Fibroblast of lung (primary cell): ENCODE data around the gene ZNF608. TPM values are rescaled to one million over a fixed set of nuclear protein-coding genes. Genes with fewer than 3 reads are reported as not detected.

Experiments used
- DNase-seq, 2 donors: peaks; one replicate each; pipeline versions ENCODE4 v3.0.0 to v3.0.0-alpha.2; 2010; ENCODE audit warnings: low read depth in 2 of 2
- H2AFZ ChIP-seq: 2 replicates; pipeline ENCODE4 v1.5.1; 2012; ENCODE audit warnings: low read length, control low read depth, inconsistent platforms
- H3K27ac ChIP-seq: 2 replicates; pipeline ENCODE4 v1.5.1; 2011; ENCODE audit warnings: low read length, control low read depth; ENCODE audit not compliant: insufficient read depth
- H3K27me3 ChIP-seq: 2 replicates; pipeline ENCODE4 v1.5.1; 2011; ENCODE audit warnings: mild to moderate bottlenecking, low read length; ENCODE audit not compliant: control insufficient read depth, insufficient read depth
- H3K36me3 ChIP-seq: 2 replicates; pipeline ENCODE4 v1.5.1; 2011; ENCODE audit warnings: low read length; ENCODE audit not compliant: control insufficient read depth, insufficient read depth
- H3K4me1 ChIP-seq: 2 replicates; pipeline ENCODE4 v1.5.1; 2011; ENCODE audit warnings: low read length; ENCODE audit not compliant: control insufficient read depth, insufficient read depth; ENCODE audit errors: extremely low read depth
- H3K4me2 ChIP-seq: 2 replicates; pipeline ENCODE4 v1.5.1; 2011; ENCODE audit warnings: low read length, control low read depth; ENCODE audit not compliant: insufficient read depth; ENCODE audit errors: extremely low read depth
- H3K4me3 ChIP-seq, 4 experiments: fragments of 200-600 bp in 1 of 4; sonication (generic) in 1 of 4; replicated peaks in 1 of 4; 2 replicates each; pipeline ENCODE4 v1.5.1; 2011 to 2016; ENCODE audit warnings: low read length in 4 of 4, low read depth in 3 of 4, mild to moderate bottlenecking in 3 of 4, control low read depth in 2 of 4, inconsistent platforms in 1 of 4, mixed read lengths in 1 of 4; ENCODE audit not compliant: insufficient read depth in 1 of 4; ENCODE audit errors: control extremely low read depth in 1 of 4
- H3K79me2 ChIP-seq: 2 replicates; pipeline ENCODE4 v1.5.1; 2012; ENCODE audit warnings: mild to moderate bottlenecking, low read length, inconsistent platforms; ENCODE audit not compliant: control insufficient read depth, insufficient read depth
- H3K9ac ChIP-seq: 2 replicates; pipeline ENCODE4 v1.5.1; 2011; ENCODE audit warnings: mild to moderate bottlenecking, low read length, control low read depth; ENCODE audit not compliant: insufficient read depth
- H3K9me3 ChIP-seq: 2 replicates; pipeline ENCODE4 v1.5.1; 2012; ENCODE audit warnings: low read depth, low read length; ENCODE audit not compliant: control insufficient read depth, insufficient read depth
- H4K20me1 ChIP-seq: 2 replicates; pipeline ENCODE4 v1.5.1; 2011; ENCODE audit warnings: low read length; ENCODE audit not compliant: control insufficient read depth, insufficient read depth; ENCODE audit errors: extremely low read depth
- EZH2 ChIP-seq: IDR thresholded peaks from 2 replicates; pipeline ENCODE4 v1.5.1; 2012; ENCODE audit warnings: low read length, control low read depth, mild to moderate bottlenecking; ENCODE audit errors: missing control alignments
- polyA plus RNA-seq, 2 donors: library from polyadenylated mRNA; depleted of rRNA in 1 of 2; stranded (reverse) in 1 of 2; unstranded in 1 of 2; fragments of >200 nt; gene quantifications; 2 replicates each; pipeline ENCODE4 v1.2.1, GENCODE V29; 2011 to 2012; ENCODE audit warnings: missing spikeins in 1 of 2
- total RNA-seq: library from RNA; depleted of rRNA; stranded (reverse); fragments of >200 nt; gene quantifications from 2 replicates; pipeline ENCODE4 v1.2.1, GENCODE V29; 2014
- TF ChIP-seq, protein P1 (sequence below), 2 donors: IDR thresholded peaks in 1 of 2; conservative IDR thresholded peaks in 1 of 2; 1 replicate in 1 of 2; 2 replicates in 1 of 2; pipeline ENCODE4 v1.5.1; 2011 to 2012; ENCODE audit warnings: low read length in 2 of 2, control low read depth in 1 of 2, inconsistent platforms in 1 of 2, low read depth in 1 of 2, mild to moderate bottlenecking in 1 of 2

The ZNF608 gene
- total and polyA plus RNA-seq, 2 donors (not counting 1 experiment from before 2014, with no cell fraction given) = 12.4 to 25.3 TPM

DNA sequence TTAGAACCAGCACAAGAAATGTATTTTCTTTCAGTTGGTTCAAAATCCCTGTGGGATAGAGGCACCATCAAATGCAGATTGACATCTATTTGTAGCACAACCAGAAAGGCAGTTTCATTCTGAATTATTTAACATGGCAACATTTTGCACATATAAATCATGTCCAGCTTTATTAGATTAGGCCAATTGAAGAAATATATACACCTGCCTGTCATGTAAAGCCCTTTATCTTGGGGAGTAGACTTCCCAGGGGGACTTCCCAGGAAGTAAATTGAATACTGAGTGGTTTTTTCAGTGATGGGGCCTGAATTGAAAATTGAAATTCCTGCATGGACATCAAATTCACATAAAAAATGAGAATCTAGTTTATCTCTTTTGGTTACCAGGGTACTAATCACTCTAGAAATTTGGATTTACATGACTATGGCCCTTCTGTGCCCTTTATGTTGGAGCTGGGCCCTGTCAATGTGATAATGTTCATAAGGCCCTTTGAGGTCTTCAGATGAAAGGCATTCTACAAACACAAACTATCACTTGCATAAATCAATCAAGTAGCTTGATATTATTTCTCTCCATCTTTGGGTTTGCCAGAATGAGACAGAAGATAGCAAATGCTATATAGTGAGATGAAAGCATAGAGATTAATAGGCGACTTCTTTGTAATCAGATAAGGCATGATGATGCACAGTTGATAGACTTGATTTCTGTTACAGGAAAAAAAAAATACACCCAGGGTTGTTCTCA lies 26.2 kb upstream of the ZNF608 start:
- Histone ChIP-seq H3K27ac (no peak overlapping the region), H2AFZ (no peak overlapping the region), H3K36me3 (no peaks in the 10 kb centered on the region), H3K4me3 (no peak overlapping the region), H3K4me2 (no peak overlapping the region), H3K79me2 (no peaks in the 10 kb centered on the region), H4K20me1 (no peaks in the 10 kb centered on the region), H3K27me3 (no peaks in the 10 kb centered on the region), H3K9ac (no peak overlapping the region), H3K4me1 (no peaks in the 10 kb centered on the region), H3K9me3 (no peaks in the 10 kb centered on the region)
- no peak for DNase-seq
- no peak for TF ChIP-seq EZH2
- TF ChIP-seq, protein P1, sequence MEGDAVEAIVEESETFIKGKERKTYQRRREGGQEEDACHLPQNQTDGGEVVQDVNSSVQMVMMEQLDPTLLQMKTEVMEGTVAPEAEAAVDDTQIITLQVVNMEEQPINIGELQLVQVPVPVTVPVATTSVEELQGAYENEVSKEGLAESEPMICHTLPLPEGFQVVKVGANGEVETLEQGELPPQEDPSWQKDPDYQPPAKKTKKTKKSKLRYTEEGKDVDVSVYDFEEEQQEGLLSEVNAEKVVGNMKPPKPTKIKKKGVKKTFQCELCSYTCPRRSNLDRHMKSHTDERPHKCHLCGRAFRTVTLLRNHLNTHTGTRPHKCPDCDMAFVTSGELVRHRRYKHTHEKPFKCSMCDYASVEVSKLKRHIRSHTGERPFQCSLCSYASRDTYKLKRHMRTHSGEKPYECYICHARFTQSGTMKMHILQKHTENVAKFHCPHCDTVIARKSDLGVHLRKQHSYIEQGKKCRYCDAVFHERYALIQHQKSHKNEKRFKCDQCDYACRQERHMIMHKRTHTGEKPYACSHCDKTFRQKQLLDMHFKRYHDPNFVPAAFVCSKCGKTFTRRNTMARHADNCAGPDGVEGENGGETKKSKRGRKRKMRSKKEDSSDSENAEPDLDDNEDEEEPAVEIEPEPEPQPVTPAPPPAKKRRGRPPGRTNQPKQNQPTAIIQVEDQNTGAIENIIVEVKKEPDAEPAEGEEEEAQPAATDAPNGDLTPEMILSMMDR (conservative IDR thresholded peaks at IDR 0.05 in 1 of 2, IDR thresholded peaks at IDR 0.05 in 1 of 2; ENCODE audit: low read depth in 1 of 2, low read length in 2 of 2) = no peak

DNA sequence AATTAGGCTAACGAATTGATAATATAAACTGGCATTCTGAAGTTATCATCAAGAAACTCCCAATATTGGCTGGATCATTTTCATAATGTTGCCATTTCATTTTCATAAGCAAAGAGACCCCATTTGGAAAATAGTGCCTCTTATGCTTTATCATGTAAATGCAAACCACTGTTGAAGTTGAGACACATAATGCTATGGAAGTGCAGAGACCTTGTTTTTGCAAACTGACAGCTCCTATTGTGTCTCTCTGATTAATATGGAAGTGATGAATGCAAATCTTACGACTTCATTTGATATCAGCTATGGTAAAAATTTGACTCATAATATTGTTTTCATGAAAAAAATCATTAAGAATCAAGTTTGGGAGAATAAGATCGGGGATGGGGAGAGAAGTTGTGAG lies 25.3 kb upstream of the ZNF608 start:
- DNase-seq = no peak
- H3K4me1 ChIP-seq = no peaks in the 10 kb centered on the region
- H3K27ac ChIP-seq = no peak overlapping the region
- no peaks in the 10 kb centered on the region for H3K27me3 ChIP-seq
- H4K20me1 ChIP-seq = no peaks in the 10 kb centered on the region
- H3K9me3 ChIP-seq = no peaks in the 10 kb centered on the region
- H2AFZ ChIP-seq = no peak overlapping the region
- H3K9ac ChIP-seq = no peak overlapping the region
- no peak overlapping the region for H3K4me2 ChIP-seq
- H3K4me3 ChIP-seq = no peak overlapping the region
- H3K79me2 ChIP-seq = no peaks in the 10 kb centered on the region
- H3K36me3 ChIP-seq = no peaks in the 10 kb centered on the region
- TF ChIP-seq EZH2 = no peak
- TF ChIP-seq, protein P1 (conservative IDR thresholded peaks at IDR 0.05 in 1 of 2, IDR thresholded peaks at IDR 0.05 in 1 of 2; ENCODE audit: low read depth in 1 of 2, low read length in 2 of 2) = no peak

DNA sequence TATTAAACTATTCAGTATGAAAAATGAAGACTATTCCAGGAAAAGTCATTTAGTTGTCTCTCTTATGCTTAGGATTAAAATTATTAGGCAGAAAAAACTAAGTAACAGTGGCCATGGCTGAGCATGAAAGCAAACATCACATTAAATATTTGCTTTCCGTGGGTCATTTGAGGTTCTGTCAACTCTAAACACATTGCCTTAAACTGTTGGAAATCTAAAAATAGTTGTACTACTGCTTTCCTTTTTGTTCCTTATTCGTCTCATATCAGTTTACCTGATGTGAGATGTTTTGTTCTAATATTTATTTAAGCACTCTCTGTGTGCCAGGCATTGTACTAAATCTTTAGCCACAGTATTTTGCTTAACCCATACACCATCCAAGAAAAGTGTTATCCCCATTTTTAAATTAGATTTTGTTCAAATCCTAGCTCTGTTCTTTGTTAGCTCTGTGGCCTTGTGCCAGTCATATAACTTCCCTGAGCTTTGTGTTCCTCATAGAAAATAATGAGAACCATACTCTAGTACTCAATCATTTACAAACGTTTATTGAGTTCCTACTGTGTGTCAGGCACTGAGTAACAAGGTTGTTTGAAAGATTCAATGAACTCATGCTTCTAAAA lies 18.7 kb upstream of the ZNF608 start:
- Histone ChIP-seq H4K20me1 (no peaks in the 10 kb centered on the region), H3K27ac (no peak overlapping the region), H3K36me3 (no peaks in the 10 kb centered on the region), H3K27me3 (no peaks in the 10 kb centered on the region), H3K9me3 (no peaks in the 10 kb centered on the region), H2AFZ (no peak overlapping the region), H3K4me2 (no peak overlapping the region), H3K79me2 (no peaks in the 10 kb centered on the region), H3K4me3 (no peak overlapping the region), H3K4me1 (no peaks in the 10 kb centered on the region), H3K9ac (no peak overlapping the region)
- TF ChIP-seq EZH2 = no peak
- TF ChIP-seq, protein P1 (conservative IDR thresholded peaks at IDR 0.05 in 1 of 2, IDR thresholded peaks at IDR 0.05 in 1 of 2; ENCODE audit: low read depth in 1 of 2, low read length in 2 of 2) = no peak
- DNase-seq = no peak
